ENCODE results near the gene GABRR1. TPM values are rescaled to one million over a fixed set of nuclear protein-coding genes. Genes with fewer than 3 reads are reported as not detected.

The GABRR1 gene
- under 1 TPM in 1 of 4 donors, not detected in 3; 0.31 TPM for total RNA-seq

GRCh38 chr6:89217299-89217910 is at the start of gene GABRR1:
Gene GABRR1, minus strand, starts transcription at chr6:89217358. Its CDS starts 36 bp downstream, at chr6:89217322.
- H3K27ac ChIP-seq, result no peak within 1 kb of the TSS
- TF ChIP-seq POLR2AphosphoS5 (IDR thresholded peaks at IDR 0.05) (no peak), EP300 (IDR thresholded peaks at IDR 0.05) (no peak), POLR2A (IDR thresholded peaks at IDR 0.05) (no peak), CTCF (IDR thresholded peaks at IDR 0.05) (no peak)
- H3K4me1 ChIP-seq, result peaks cover under 1 to 19% (median 2%) of the 10 kb centered on the region in 3 donors
- ATAC-seq, result no peak
- no peaks in the 10 kb centered on the region for H3K27me3 ChIP-seq
- H3K36me3 ChIP-seq, result no peaks in the 10 kb centered on the region
- 36 to 69% methylated on average over 3 to 10 of the region's 10 CpGs for WGBS, 2 donors (ENCODE audit: low coverage in 1 of 2)
- H3K9me3 ChIP-seq, result no peaks in the 10 kb centered on the region
- H3K4me3 ChIP-seq, result no peak within 1 kb of the TSS

GRCh38 chr6:89264296-89264695 is 47.1 kb upstream of the GABRR1 start:
- Histone ChIP-seq H3K4me3 (no peak overlapping the region), H3K9me3 (no peaks in the 10 kb centered on the region), H3K27ac (no peak overlapping the region), H3K36me3 (no peaks in the 10 kb centered on the region), H3K27me3 (no peaks in the 10 kb centered on the region), H3K4me1 (no peaks in the 10 kb centered on the region)
- ATAC-seq, result no peak
- WGBS, 2 donors (ENCODE audit: low coverage in 1 of 2), result 83% methylated on average over 1 of the region's 20 CpGs; no CpG with 5 or more reads in 1 of the 2 donors
- TF ChIP-seq EP300 (IDR thresholded peaks at IDR 0.05) (no peak), CTCF (IDR thresholded peaks at IDR 0.05) (no peak), POLR2A (IDR thresholded peaks at IDR 0.05) (no peak), POLR2AphosphoS5 (IDR thresholded peaks at IDR 0.05) (no peak)

GRCh38 chr6:89260832-89261231 is 43.7 kb upstream of the GABRR1 start:
- Histone ChIP-seq H3K27me3 (no peaks in the 10 kb centered on the region), H3K27ac (no peak overlapping the region), H3K4me3 (no peak overlapping the region), H3K4me1 (no peaks in the 10 kb centered on the region), H3K36me3 (no peaks in the 10 kb centered on the region), H3K9me3 (no peaks in the 10 kb centered on the region)
- no peak for ATAC-seq
- whole genome bisulfite sequencing, 2 donors (ENCODE audit: low coverage in 1 of 2), result 24 to 44% methylated on average over 3 to 5 of the region's 5 CpGs
- TF ChIP-seq CTCF (IDR thresholded peaks at IDR 0.05) (no peak), POLR2AphosphoS5 (IDR thresholded peaks at IDR 0.05) (no peak), POLR2A (IDR thresholded peaks at IDR 0.05) (no peak), EP300 (IDR thresholded peaks at IDR 0.05) (no peak)

- H3K4me1 ChIP-seq, result no peaks in the 10 kb centered on the region
- H3K27ac ChIP-seq, result no peak overlapping the region
- H3K4me3 ChIP-seq, result no peak overlapping the region
- WGBS, 2 donors (ENCODE audit: low coverage in 1 of 2), result 73 to 85% methylated on average over 4 of the region's 4 CpGs
- no peaks in the 10 kb centered on the region for H3K9me3 ChIP-seq
- no peaks in the 10 kb centered on the region for H3K27me3 ChIP-seq
- H3K36me3 ChIP-seq, result no peaks in the 10 kb centered on the region
- no peak for ATAC-seq
- TF ChIP-seq POLR2A (IDR thresholded peaks at IDR 0.05), result no peak
- TF ChIP-seq CTCF (IDR thresholded peaks at IDR 0.05), result no peak
- TF ChIP-seq POLR2AphosphoS5 (IDR thresholded peaks at IDR 0.05), result no peak
- no peak for TF ChIP-seq EP300 (IDR thresholded peaks at IDR 0.05)
Observed at GRCh38 chr6:89260310-89260709, 43.2 kb upstream of the GABRR1 start.

GRCh38 chr6:89258912-89259311 is 41.8 kb upstream of the GABRR1 start:
- Histone ChIP-seq H3K4me1 (no peaks in the 10 kb centered on the region), H3K27ac (no peak overlapping the region), H3K27me3 (no peaks in the 10 kb centered on the region), H3K4me3 (no peak overlapping the region), H3K36me3 (no peaks in the 10 kb centered on the region), H3K9me3 (no peaks in the 10 kb centered on the region)
- no peak for ATAC-seq
- TF ChIP-seq POLR2AphosphoS5 (IDR thresholded peaks at IDR 0.05) (no peak), EP300 (IDR thresholded peaks at IDR 0.05) (no peak), POLR2A (IDR thresholded peaks at IDR 0.05) (no peak), CTCF (IDR thresholded peaks at IDR 0.05) (no peak)
- WGBS, 2 donors (ENCODE audit: low coverage in 1 of 2), result 72 to 90% methylated on average over 2 to 3 of the region's 3 CpGs
